Measurements from ENCODE around the gene CDH15. TPM values are rescaled to one million over a fixed set of nuclear protein-coding genes. Genes with fewer than 3 reads are reported as not detected.
"Not testable (repeated sequence)": the region's sequence is repeated elsewhere in the genome, so short reads cannot be mapped to it uniquely, and the experiment has no call there.

CDH15 gene
- total RNA-seq, 3 donors from 2014 or later (not counting 1 experiment from before 2014, with no cell fraction given): 0.20 TPM; not detected in 2

GRCh38 chr16:89187032-89187769, 15.7 kb downstream of the CDH15 start:
- DNase-seq: peak in 1 of 2 donors; percentile 56
- no peak for TF ChIP-seq CTCF (IDR thresholded peaks at IDR 0.05)
- Histone ChIP-seq H3K36me3 (ENCODE audit: control insufficient read depth, insufficient read depth, low read length) (no peaks in the 10 kb centered on the region), H3K27me3 (ENCODE audit: control insufficient read depth, insufficient read depth, low read length) (no peaks in the 10 kb centered on the region), H3K9me3 (ENCODE audit: control insufficient read depth, insufficient read depth, low read length) (no peaks in the 10 kb centered on the region), H3K27ac (ENCODE audit: low read length) (no peak overlapping the region), H3K4me3 (ENCODE audit: low read length) (no peak overlapping the region), H3K4me1 (ENCODE audit: control insufficient read depth, insufficient read depth, low read length) (no peaks in the 10 kb centered on the region)
- Mint-ChIP-seq H3K27ac (peak overlapping the region; percentile 60 to 88), H3K4me1 (peaks cover 0 to 11% of the 10 kb centered on the region in 2 donors), H3K4me3 (no peak overlapping the region), H3K9me3 (no peaks in the 10 kb centered on the region), H3K27me3 (ENCODE audit: low read depth in 2 of 2) (no peaks in the 10 kb centered on the region), H3K36me3 (no peaks in the 10 kb centered on the region)
- peak; percentile 61 to 73 (median 64) for ATAC-seq
- intact Hi-C loops (cut with micrococcal nuclease): no loop called here
- WGBS (ENCODE audit: insufficient coverage): 61% methylated on average over 19 of the region's 19 CpGs

- Mint-ChIP-seq H3K4me1 (peaks cover 0 to 11% of the 10 kb centered on the region in 2 donors), H3K27me3 (ENCODE audit: low read depth in 2 of 2) (no peaks in the 10 kb centered on the region), H3K27ac (peak overlapping the region; percentile 60 to 88), H3K36me3 (no peaks in the 10 kb centered on the region), H3K4me3 (no peak overlapping the region), H3K9me3 (no peaks in the 10 kb centered on the region)
- H3K36me3 ChIP-seq (ENCODE audit: control insufficient read depth, insufficient read depth, low read length): no peaks in the 10 kb centered on the region
- H3K9me3 ChIP-seq (ENCODE audit: control insufficient read depth, insufficient read depth, low read length): no peaks in the 10 kb centered on the region
- no peak for TF ChIP-seq CTCF (IDR thresholded peaks at IDR 0.05)
- H3K4me3 ChIP-seq (ENCODE audit: low read length): no peak overlapping the region
- intact Hi-C loops (cut with micrococcal nuclease): no loop called here
- ATAC-seq: peak; percentile 14 to 30 (median 17)
- peaks cover 4% of the 10 kb centered on the region for H3K4me1 ChIP-seq (ENCODE audit: control insufficient read depth, insufficient read depth, low read length)
- no peak overlapping the region for H3K27ac ChIP-seq (ENCODE audit: low read length)
- peak in 1 of 2 donors; percentile 52 for DNase-seq
- no peaks in the 10 kb centered on the region for H3K27me3 ChIP-seq (ENCODE audit: control insufficient read depth, insufficient read depth, low read length)
- WGBS (ENCODE audit: insufficient coverage): 74% methylated on average over 19 of the region's 19 CpGs
Measured at GRCh38 chr16:89187770-89188392, 16.3 kb downstream of the CDH15 start.

DNA sequence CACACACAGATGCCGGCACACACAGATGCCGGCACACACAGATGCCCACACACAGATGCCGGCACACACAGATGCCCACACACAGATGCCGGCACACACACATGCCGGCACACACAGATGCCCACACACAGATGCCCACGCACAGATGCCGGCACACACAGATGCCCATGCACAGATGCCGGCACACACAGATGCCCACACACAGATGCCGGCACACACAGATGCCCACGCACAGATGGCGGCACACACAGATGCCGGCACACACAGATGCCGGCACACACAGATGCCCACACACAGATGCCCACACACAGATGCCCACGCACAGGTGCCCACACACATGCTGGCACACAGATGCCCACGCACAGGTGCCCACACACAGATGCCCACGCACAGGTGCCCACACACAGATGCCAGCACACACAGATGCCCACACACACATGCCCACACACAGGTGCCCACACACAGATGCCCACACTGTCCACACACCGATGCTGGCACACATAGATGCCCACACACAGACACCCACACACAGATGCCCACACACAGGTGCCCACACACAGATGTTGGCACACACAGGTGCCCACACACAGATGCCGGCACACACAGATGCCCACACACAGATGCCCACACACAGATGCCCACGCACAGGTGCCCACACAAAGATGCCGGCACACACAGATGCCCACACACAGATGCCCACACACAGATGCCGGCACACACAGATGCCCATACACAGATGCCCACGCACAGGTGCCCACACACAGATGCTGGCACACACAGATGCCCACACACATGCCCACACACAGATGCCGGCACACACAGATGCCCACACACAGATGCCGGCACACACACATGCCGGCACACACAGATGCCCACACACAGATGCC, 17.2 kb downstream of the CDH15 start:
- DNase-seq, ATAC-seq: not testable (repeated sequence)
- 91% methylated on average over 25 of the region's 25 CpGs for WGBS (ENCODE audit: insufficient coverage)

More for the DNA sequence above, 17.2 kb downstream of the CDH15 start:
- H3K27me3 Mint-ChIP-seq (ENCODE audit: low read depth in 2 of 2); H3K4me3 Mint-ChIP-seq; H3K9me3 Mint-ChIP-seq; H3K4me3 ChIP-seq (ENCODE audit: low read length); H3K27ac ChIP-seq (ENCODE audit: low read length); H3K9me3 ChIP-seq (ENCODE audit: control insufficient read depth, insufficient read depth, low read length); intact Hi-C loops (cut with micrococcal nuclease); H3K36me3 Mint-ChIP-seq; H3K27me3 ChIP-seq (ENCODE audit: control insufficient read depth, insufficient read depth, low read length); H3K36me3 ChIP-seq (ENCODE audit: control insufficient read depth, insufficient read depth, low read length): not testable (repeated sequence)
- peaks cover 0 to 11% of the 10 kb centered on the region in 2 donors for H3K4me1 Mint-ChIP-seq
- peaks cover 10% of the 10 kb centered on the region for H3K4me1 ChIP-seq (ENCODE audit: control insufficient read depth, insufficient read depth, low read length)
- H3K27ac Mint-ChIP-seq: peak overlapping the region; percentile 6 to 69
